22Rv1 (cell line): ENCODE data around the gene E2F7.

Experiments used
- ZFX ChIP-seq: fragments of 450-650 bp; IDR thresholded peaks from 2 replicates; pipeline ENCODE4 v1.6.1; 2017; ENCODE audit warnings: antibody characterized with exemption, borderline replicate concordance
- TF ChIP-seq, protein P1 (sequence below): fragments of 450-650 bp; IDR thresholded peaks from 2 replicates; pipeline ENCODE4 v1.5.1; 2017; ENCODE audit warnings: mild to moderate bottlenecking

DNA sequence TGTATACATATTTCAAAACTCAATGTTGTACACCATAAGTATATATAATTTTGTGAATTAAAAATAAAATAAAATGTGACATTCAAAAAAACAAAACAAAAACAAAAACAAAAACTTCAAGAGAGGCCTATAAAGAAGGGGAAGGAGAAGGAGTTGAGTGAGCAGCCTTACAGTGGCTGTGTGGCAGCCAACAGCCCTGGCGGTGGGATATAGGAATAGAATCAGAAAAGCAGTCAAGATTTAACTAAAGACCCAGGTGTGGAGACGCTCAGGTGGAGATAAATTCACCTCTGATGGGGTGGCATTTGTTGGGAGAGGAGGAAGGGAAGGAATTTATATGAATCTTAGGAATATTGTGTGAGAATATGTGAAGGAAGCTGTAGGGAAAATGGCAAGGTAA is 41.8 kb upstream of the E2F7 start:
- TF ChIP-seq, protein P1, sequence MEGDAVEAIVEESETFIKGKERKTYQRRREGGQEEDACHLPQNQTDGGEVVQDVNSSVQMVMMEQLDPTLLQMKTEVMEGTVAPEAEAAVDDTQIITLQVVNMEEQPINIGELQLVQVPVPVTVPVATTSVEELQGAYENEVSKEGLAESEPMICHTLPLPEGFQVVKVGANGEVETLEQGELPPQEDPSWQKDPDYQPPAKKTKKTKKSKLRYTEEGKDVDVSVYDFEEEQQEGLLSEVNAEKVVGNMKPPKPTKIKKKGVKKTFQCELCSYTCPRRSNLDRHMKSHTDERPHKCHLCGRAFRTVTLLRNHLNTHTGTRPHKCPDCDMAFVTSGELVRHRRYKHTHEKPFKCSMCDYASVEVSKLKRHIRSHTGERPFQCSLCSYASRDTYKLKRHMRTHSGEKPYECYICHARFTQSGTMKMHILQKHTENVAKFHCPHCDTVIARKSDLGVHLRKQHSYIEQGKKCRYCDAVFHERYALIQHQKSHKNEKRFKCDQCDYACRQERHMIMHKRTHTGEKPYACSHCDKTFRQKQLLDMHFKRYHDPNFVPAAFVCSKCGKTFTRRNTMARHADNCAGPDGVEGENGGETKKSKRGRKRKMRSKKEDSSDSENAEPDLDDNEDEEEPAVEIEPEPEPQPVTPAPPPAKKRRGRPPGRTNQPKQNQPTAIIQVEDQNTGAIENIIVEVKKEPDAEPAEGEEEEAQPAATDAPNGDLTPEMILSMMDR: no peak
- no peak for TF ChIP-seq ZFX
